ENCODE results near the gene ANO1. TPM values are rescaled to one million over a fixed set of nuclear protein-coding genes. Genes with fewer than 3 reads are reported as not detected.

ANO1 gene
- total RNA-seq, 2 experiments from 2014 or later = not detected

- Mint-ChIP-seq H3K27ac (no peak overlapping the region), H3K4me3 (no peak overlapping the region), H3K27me3 (peaks cover 32% of the 10 kb centered on the region), H3K4me1 (ENCODE audit: low read depth) (no peaks in the 10 kb centered on the region), H3K36me3 (peaks cover 2% of the 10 kb centered on the region), H3K9me3 (peaks cover 31% of the 10 kb centered on the region)
- ChIA-PET POLR2A (no interaction called here), CTCF (no interaction called here)
- intact Hi-C loops (cut with micrococcal nuclease) = no loop called here
- DNase-seq = no peak
These were observed 39.9 kb upstream of the ANO1 start for GRCh38 chr11:70038034-70038834.

DNA sequence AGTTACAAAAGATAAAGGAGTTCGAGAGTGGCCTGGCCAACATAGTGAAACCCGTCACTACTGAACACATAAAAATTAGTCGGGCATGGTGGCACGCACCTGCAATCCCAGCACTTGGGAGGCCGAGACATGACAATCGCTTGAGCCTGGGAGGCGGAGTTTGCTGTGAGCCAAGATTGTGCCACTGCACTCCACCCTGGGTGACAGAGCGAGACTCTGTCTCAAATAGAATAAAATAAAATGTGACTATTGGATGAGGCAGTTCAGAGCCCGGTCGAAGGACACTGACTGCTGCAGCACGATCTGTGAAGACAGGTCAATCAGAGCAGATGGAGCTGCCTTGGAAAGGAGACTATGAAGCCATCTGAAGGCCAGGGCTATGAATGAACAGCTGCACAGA is 37.7 kb upstream of the ANO1 start:
- Mint-ChIP-seq H3K9me3 (peaks cover 35% of the 10 kb centered on the region), H3K27ac (no peak overlapping the region)
- CTCF ChIA-PET = no interaction called here

DNA sequence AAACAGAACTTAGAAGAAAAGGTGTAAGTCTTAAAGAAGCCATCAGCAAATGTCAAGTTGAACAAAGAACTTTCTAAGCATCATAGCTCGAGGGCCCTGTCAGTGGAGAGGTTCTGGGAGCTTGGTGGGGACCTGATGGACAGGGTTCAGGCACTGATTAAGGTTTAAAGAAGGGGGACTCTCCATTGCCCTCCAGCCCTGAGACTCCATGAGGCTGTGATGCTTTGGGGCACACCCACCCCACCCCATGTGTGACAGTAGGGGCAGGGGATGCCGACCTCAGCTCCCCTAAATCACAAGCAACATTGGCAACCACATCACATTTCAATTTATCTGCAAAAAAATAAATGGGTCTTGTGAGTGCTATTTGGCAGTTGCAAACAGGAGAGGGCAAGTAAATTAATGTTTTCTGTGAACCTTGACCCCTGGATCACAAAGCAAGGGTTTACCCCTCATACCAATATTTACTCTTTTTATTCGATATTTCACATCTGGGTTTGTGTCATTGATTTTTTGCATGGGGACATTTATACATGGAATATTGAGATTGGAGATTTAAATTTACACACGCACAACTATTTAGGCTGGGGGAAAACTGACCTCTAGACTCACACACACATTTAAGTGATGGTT is 37.1 kb upstream of the ANO1 start:
- POLR2A ChIA-PET = no interaction called here

More for the DNA sequence above, 37.7 kb upstream of the ANO1 start:
- Mint-ChIP-seq H3K36me3 (peaks cover 2% of the 10 kb centered on the region), H3K27me3 (peaks cover 32% of the 10 kb centered on the region), H3K4me1 (ENCODE audit: low read depth) (no peaks in the 10 kb centered on the region), H3K4me3 (no peak overlapping the region)
- DNase-seq = no peak
- intact Hi-C loops (cut with micrococcal nuclease) = no loop called here
- POLR2A ChIA-PET = no interaction called here

GRCh38 chr11:70043482-70043881 is 34.6 kb upstream of the ANO1 start:
- ChIA-PET CTCF (no interaction called here), POLR2A (no interaction called here)
- Mint-ChIP-seq H3K4me1 (ENCODE audit: low read depth) (no peaks in the 10 kb centered on the region), H3K9me3 (peaks cover 23% of the 10 kb centered on the region), H3K27me3 (peaks cover 30% of the 10 kb centered on the region), H3K4me3 (no peak overlapping the region), H3K27ac (no peak overlapping the region), H3K36me3 (peaks cover 2% of the 10 kb centered on the region)
- DNase-seq = no peak
- intact Hi-C loops (cut with micrococcal nuclease) = no loop called here

More for the DNA sequence above, 37.1 kb upstream of the ANO1 start:
- H3K27me3 Mint-ChIP-seq = peaks cover 37% of the 10 kb centered on the region
- CTCF ChIA-PET = no interaction called here
- no peaks in the 10 kb centered on the region for H3K4me1 Mint-ChIP-seq (ENCODE audit: low read depth)
- H3K27ac Mint-ChIP-seq = no peak overlapping the region
- peaks cover 35% of the 10 kb centered on the region for H3K9me3 Mint-ChIP-seq
- H3K36me3 Mint-ChIP-seq = peaks cover 2% of the 10 kb centered on the region
- intact Hi-C loops (cut with micrococcal nuclease) = no loop called here
- no peak for DNase-seq
- H3K4me3 Mint-ChIP-seq = no peak overlapping the region

DNA sequence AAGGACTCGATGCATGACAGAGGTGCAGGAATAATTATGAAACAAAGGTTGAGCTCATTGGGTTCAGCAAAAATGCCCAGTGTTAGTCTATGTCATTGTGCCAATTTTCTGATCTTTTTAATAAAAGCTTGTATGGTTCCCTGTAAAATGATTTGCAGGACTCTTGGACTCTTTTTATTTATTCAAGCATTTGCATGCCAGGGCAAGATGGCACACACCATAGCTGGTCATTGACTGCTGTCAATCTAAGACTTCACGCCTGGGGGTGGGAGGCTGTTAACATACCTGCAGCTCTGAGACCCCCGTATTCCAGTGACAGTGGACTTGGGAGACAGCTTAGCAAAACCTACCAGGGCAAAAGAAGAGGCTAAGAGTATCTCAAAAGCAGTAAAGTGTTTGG is 32.0 kb upstream of the ANO1 start:
- Mint-ChIP-seq H3K36me3 (peaks cover 2% of the 10 kb centered on the region), H3K9me3 (peaks cover 20% of the 10 kb centered on the region), H3K27me3 (peaks cover 30% of the 10 kb centered on the region), H3K4me1 (ENCODE audit: low read depth) (no peaks in the 10 kb centered on the region), H3K27ac (no peak overlapping the region), H3K4me3 (no peak overlapping the region)
- ChIA-PET POLR2A (no interaction called here), CTCF (interaction anchor here (0.7 kb wide), 1 partner anchor 150 kb away, joined by 3 read pairs; no protein-coding TSS in a partner anchor)
- DNase-seq = no peak
- intact Hi-C loops (cut with micrococcal nuclease) = no loop called here

GRCh38 chr11:70048279-70049024 is 29.7 kb upstream of the ANO1 start:
- H3K27me3 Mint-ChIP-seq = peaks cover 35% of the 10 kb centered on the region
- DNase-seq = no peak
- no peaks in the 10 kb centered on the region for H3K36me3 Mint-ChIP-seq
- no peak overlapping the region for H3K4me3 Mint-ChIP-seq
- intact Hi-C loops (cut with micrococcal nuclease) = no loop called here
- H3K4me1 Mint-ChIP-seq (ENCODE audit: low read depth) = no peaks in the 10 kb centered on the region
- ChIA-PET CTCF (interaction anchor here (0.7 kb wide), 1 partner anchor 464 kb away, joined by 3 read pairs; no protein-coding TSS in a partner anchor), POLR2A (no interaction called here)
- peaks cover 2% of the 10 kb centered on the region for H3K9me3 Mint-ChIP-seq
- H3K27ac Mint-ChIP-seq = no peak overlapping the region

DNA sequence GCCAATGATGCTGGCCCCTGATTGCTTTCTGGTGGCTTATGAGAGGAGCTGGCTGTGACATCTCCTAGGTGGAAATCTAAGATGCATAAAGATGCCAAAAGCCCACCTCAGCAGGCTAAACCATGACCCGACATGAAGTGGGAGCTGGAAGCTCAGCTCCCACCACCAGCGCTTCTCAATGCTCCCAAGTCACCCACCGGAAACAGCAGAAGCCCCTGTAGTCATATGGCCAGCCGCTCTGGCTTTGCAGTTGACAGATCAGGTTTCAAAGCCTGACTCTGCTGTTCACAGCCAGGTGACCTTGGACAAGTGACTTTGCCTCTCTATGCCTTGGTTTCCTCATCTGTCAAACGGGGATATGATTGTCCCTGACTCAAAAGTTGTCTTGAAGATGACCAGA is 29.1 kb upstream of the ANO1 start:
- Mint-ChIP-seq H3K4me3 (no peak overlapping the region), H3K27ac (no peak overlapping the region), H3K27me3 (peaks cover 38% of the 10 kb centered on the region), H3K36me3 (no peaks in the 10 kb centered on the region), H3K4me1 (ENCODE audit: low read depth) (no peaks in the 10 kb centered on the region), H3K9me3 (peaks cover 2% of the 10 kb centered on the region)
- intact Hi-C loops (cut with micrococcal nuclease) = no loop called here
- ChIA-PET POLR2A (no interaction called here), CTCF (no interaction called here)
- no peak for DNase-seq

GRCh38 chr11:70050243-70050642 is 27.9 kb upstream of the ANO1 start:
- DNase-seq = no peak
- Mint-ChIP-seq H3K27ac (no peak overlapping the region), H3K4me3 (no peak overlapping the region), H3K27me3 (peaks cover 36% of the 10 kb centered on the region), H3K36me3 (no peaks in the 10 kb centered on the region), H3K9me3 (no peaks in the 10 kb centered on the region), H3K4me1 (ENCODE audit: low read depth) (no peaks in the 10 kb centered on the region)
- ChIA-PET POLR2A (no interaction called here), CTCF (no interaction called here)
- intact Hi-C loops (cut with micrococcal nuclease) = no loop called here

DNA sequence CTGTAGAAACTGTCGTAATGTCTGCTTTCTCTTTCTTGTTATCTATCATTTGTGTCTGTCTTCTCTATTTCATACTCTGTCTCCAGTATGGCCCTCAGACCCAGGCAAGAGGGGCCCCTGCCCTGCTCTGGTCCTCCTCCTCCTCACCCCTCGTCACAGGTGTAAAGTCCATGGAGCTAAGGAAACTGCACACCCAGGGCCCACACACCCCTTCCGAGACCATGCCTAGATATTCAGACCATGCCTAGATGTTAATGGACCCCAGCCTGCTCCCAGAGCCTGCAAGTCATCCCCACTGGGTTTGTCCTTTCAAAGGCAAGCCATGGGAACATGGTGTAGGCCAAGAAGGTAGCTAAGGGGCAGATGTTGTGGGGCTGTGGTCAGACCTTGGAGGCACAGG is 24.1 kb upstream of the ANO1 start:
- Mint-ChIP-seq H3K9me3 (peaks cover 8% of the 10 kb centered on the region), H3K27ac (no peak overlapping the region), H3K27me3 (peaks cover 40% of the 10 kb centered on the region), H3K36me3 (no peaks in the 10 kb centered on the region), H3K4me3 (no peak overlapping the region), H3K4me1 (ENCODE audit: low read depth) (no peaks in the 10 kb centered on the region)
- ChIA-PET POLR2A (no interaction called here), CTCF (no interaction called here)
- DNase-seq = no peak
- intact Hi-C loops (cut with micrococcal nuclease) = no loop called here

DNA sequence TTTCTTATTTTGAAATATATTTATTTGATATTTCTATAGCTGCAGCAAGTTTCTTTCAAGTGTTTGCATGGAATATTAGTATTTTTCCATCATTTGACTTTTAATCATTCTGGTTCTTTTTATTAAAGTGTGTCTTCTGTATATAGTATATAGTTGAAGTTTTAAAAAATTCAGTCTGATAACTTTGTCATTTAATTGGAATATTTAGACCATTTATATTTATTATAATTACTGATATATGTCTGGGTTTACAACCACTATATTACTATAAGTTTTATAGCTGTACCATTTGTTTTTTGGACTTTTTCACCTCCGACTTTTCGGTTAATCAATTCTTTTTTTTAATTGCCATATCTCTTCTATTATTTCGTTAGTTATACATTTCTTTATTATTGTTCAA is 22.7 kb upstream of the ANO1 start:
- no peak overlapping the region for H3K4me3 Mint-ChIP-seq
- H3K27me3 Mint-ChIP-seq = peaks cover 33% of the 10 kb centered on the region
- H3K9me3 Mint-ChIP-seq = peaks cover 8% of the 10 kb centered on the region
- no peaks in the 10 kb centered on the region for H3K36me3 Mint-ChIP-seq
- POLR2A ChIA-PET = no interaction called here
- intact Hi-C loops (cut with micrococcal nuclease) = no loop called here
- no peaks in the 10 kb centered on the region for H3K4me1 Mint-ChIP-seq (ENCODE audit: low read depth)
- DNase-seq = no peak
- no peak overlapping the region for H3K27ac Mint-ChIP-seq
- CTCF ChIA-PET = no interaction called here

GRCh38 chr11:70057080-70057479 is 21.0 kb upstream of the ANO1 start:
- CTCF ChIA-PET = no interaction called here
- POLR2A ChIA-PET = no interaction called here
- intact Hi-C loops (cut with micrococcal nuclease) = no loop called here
- no peak overlapping the region for H3K27ac Mint-ChIP-seq
- H3K27me3 Mint-ChIP-seq = peaks cover 24% of the 10 kb centered on the region
- DNase-seq = no peak
- H3K9me3 Mint-ChIP-seq = peaks cover 8% of the 10 kb centered on the region
- H3K4me3 Mint-ChIP-seq = no peak overlapping the region
- H3K4me1 Mint-ChIP-seq (ENCODE audit: low read depth) = no peaks in the 10 kb centered on the region
- H3K36me3 Mint-ChIP-seq = no peaks in the 10 kb centered on the region

GRCh38 chr11:70059971-70060370 is 18.1 kb upstream of the ANO1 start:
- Mint-ChIP-seq H3K36me3 (no peaks in the 10 kb centered on the region), H3K27me3 (peaks cover 18% of the 10 kb centered on the region), H3K9me3 (peaks cover 8% of the 10 kb centered on the region), H3K4me3 (no peak overlapping the region), H3K4me1 (ENCODE audit: low read depth) (no peaks in the 10 kb centered on the region), H3K27ac (no peak overlapping the region)
- POLR2A ChIA-PET = no interaction called here
- CTCF ChIA-PET = no interaction called here
- intact Hi-C loops (cut with micrococcal nuclease) = no loop called here
- no peak for DNase-seq

All from activated CD4-positive, alpha-beta memory T cell treated with anti-CD3 and anti-CD28 coated beads for 36 hours (primary cell).